Vagina (tissue), 2 donors: ENCODE data around the gene DSCAML1.

Experiments used
- CTCF ChIP-seq, 3 experiments: fragments of 450-650 bp in 2 of 3; fragments of 200-600 bp in 1 of 3; sonication (generic) in 1 of 3; IDR thresholded peaks; one replicate each; pipeline ENCODE4 v1.5.1; 2017 to 2019; ENCODE audit warnings: antibody characterized with exemption in 3 of 3, mild to moderate bottlenecking in 2 of 3, moderate library complexity in 2 of 3
- POLR2A ChIP-seq, 2 donors: fragments of 450-650 bp; IDR thresholded peaks; one replicate each; pipeline ENCODE4 v1.6.1; 2017; ENCODE audit warnings: antibody characterized with exemption in 2 of 2, mild to moderate bottlenecking in 2 of 2, moderate library complexity in 2 of 2

GRCh38 chr11:117704395-117705100 is 92.5 kb downstream of the DSCAML1 start:
- TF ChIP-seq CTCF (IDR thresholded peaks at IDR 0.05) (no peak), POLR2A (IDR thresholded peaks at IDR 0.05) (no peak)
